Stomach (tissue), 4 donors: Measurements from ENCODE around the gene WWOX.

ENCODE experiments used
- EP300 ChIP-seq: sonication (generic); formaldehyde crosslinking; IDR thresholded peaks from one replicate; pipeline ENCODE4 v1.6.1; 2017; ENCODE audit warnings: antibody characterized with exemption
- POLR2A ChIP-seq, 4 donors: fragments of 450-650 bp; IDR thresholded peaks; one replicate each; pipeline ENCODE4 v1.6.1; 2016; ENCODE audit warnings: antibody characterized with exemption in 4 of 4, control low read depth in 2 of 4, mild to moderate bottlenecking in 1 of 4, moderate library complexity in 1 of 4
- POLR2AphosphoS5 ChIP-seq, 3 donors: sonication (generic); formaldehyde crosslinking; IDR thresholded peaks; one replicate each; pipeline ENCODE4 v1.6.1; 2016; ENCODE audit warnings: antibody characterized with exemption in 3 of 3
- TF ChIP-seq, protein P1 (sequence below), 7 experiments: fragments of 450-650 bp in 4 of 7; fragments of 200-600 bp in 3 of 7; sonication (generic) in 3 of 7; IDR thresholded peaks; one replicate each; pipeline ENCODE4 v1.5.1; 2016 to 2019; ENCODE audit warnings: antibody characterized with exemption in 7 of 7, control low read depth in 2 of 7, mild to moderate bottlenecking in 1 of 7

DNA sequence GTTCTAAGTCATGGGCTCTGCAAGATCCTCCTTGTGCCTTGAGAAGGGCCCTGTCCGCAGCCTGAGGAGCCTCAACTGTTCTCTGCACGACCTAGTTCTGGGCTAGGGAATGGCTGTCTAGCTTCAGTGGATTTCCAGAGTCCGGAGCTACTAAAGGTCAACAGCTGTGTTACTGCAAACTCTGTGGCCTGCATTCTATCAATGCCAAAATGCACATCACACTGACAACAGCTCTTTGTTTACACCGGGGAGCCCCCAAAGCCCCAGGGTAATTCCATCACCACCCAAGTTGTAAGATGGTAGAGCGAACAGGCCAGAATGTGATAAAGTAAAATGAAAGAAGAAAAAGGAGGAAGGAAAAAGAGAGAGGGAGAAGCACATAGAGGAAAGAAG lies 890.9 kb downstream of the WWOX start:
- TF ChIP-seq POLR2AphosphoS5 (IDR thresholded peaks at IDR 0.05) (no peak), POLR2A (IDR thresholded peaks at IDR 0.05) (no peak), EP300 (no peak)
- TF ChIP-seq, protein P1, sequence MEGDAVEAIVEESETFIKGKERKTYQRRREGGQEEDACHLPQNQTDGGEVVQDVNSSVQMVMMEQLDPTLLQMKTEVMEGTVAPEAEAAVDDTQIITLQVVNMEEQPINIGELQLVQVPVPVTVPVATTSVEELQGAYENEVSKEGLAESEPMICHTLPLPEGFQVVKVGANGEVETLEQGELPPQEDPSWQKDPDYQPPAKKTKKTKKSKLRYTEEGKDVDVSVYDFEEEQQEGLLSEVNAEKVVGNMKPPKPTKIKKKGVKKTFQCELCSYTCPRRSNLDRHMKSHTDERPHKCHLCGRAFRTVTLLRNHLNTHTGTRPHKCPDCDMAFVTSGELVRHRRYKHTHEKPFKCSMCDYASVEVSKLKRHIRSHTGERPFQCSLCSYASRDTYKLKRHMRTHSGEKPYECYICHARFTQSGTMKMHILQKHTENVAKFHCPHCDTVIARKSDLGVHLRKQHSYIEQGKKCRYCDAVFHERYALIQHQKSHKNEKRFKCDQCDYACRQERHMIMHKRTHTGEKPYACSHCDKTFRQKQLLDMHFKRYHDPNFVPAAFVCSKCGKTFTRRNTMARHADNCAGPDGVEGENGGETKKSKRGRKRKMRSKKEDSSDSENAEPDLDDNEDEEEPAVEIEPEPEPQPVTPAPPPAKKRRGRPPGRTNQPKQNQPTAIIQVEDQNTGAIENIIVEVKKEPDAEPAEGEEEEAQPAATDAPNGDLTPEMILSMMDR (IDR thresholded peaks at IDR 0.05) = no peak
